ENCODE results near the gene RAD51B.

DNA sequence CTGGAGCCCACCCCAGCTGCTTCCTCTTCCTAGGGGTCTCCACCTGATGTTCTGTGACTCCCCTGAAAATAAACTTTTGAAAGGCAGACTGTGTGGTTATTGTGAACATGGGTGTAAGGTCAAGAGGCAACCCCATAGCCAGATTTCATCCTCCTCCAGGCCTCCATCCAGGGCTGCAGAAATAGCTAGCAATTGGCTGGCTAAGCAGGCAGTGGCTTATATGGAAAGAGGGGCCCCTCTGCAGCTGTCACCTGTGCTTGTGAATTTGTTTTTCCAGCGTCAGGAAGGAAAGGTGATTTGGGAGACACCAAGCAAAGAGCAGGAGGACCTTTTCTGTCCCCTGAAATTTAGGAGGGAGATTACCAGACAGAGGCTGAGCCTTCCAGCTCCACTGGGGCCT lies 917.5 kb downstream of the RAD51B start:
- TF ChIP-seq, protein P1, sequence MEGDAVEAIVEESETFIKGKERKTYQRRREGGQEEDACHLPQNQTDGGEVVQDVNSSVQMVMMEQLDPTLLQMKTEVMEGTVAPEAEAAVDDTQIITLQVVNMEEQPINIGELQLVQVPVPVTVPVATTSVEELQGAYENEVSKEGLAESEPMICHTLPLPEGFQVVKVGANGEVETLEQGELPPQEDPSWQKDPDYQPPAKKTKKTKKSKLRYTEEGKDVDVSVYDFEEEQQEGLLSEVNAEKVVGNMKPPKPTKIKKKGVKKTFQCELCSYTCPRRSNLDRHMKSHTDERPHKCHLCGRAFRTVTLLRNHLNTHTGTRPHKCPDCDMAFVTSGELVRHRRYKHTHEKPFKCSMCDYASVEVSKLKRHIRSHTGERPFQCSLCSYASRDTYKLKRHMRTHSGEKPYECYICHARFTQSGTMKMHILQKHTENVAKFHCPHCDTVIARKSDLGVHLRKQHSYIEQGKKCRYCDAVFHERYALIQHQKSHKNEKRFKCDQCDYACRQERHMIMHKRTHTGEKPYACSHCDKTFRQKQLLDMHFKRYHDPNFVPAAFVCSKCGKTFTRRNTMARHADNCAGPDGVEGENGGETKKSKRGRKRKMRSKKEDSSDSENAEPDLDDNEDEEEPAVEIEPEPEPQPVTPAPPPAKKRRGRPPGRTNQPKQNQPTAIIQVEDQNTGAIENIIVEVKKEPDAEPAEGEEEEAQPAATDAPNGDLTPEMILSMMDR (IDR thresholded peaks at IDR 0.05): no peak
- no peak for TF ChIP-seq POLR2A (IDR thresholded peaks at IDR 0.05)
